GM21619 (cell line): ENCODE data around the gene VPS33B.

Experiments used
- ATAC-seq: cut with Tn5 transposase; IDR thresholded peaks from one replicate; pipeline ENCODE4 v1.9.1; 2021; ENCODE audit not compliant: unreplicated experiment

Gene VPS33B

DNA sequence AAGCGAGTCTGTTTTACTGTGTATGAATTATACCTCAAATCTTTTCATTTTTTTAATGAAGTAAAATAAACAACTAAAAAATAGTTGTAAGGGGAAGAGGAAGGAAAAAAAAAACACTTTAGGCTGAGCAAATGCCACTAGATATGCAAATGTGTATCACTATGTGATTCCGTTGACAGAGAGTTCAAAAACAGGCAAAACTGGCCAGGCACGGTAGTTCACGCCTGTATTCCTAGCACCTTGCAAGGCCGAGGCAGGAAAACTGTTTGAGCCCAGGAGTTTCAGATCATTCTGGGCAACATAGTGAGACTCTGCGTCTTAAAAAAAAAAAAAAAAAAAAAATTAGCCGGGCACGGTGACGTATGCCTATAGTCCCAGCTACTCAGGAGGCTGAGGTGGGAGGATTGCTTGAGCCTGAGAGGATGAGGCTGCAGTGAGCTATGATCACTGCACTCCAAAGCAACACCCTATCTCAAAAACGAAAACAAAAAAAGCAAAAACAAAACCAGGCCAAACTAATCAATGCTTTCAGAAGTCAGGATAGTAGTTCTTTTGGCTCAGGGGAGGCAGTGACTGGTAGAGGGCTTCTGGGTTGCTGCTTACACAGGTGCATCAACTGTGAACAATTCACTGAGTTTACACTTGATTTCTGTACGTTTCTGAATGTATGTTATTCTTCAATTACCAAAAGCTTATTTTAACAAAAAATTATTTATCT lies 35.4 kb downstream of the VPS33B start:
- peak; percentile 56 for ATAC-seq

DNA sequence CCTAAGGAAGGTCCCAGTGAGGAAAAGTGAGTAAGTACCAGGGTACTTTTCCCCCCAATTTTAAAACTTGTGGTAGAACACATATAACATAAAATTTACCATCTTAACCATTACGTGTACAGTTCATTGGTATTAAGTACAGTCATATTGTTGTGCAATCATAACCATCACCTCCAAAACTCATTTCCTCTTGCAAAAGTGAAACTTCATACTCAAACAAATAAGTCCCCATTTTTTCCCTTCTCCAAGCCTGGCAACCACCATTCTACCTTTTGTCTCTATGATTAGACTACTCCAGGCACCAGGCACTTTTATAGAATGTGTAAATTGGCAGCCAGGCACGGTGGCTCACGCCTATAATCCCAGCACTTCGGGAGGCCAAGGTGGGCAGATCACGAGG lies 40.3 kb downstream of the VPS33B start:
- peak; percentile 40 for ATAC-seq

DNA sequence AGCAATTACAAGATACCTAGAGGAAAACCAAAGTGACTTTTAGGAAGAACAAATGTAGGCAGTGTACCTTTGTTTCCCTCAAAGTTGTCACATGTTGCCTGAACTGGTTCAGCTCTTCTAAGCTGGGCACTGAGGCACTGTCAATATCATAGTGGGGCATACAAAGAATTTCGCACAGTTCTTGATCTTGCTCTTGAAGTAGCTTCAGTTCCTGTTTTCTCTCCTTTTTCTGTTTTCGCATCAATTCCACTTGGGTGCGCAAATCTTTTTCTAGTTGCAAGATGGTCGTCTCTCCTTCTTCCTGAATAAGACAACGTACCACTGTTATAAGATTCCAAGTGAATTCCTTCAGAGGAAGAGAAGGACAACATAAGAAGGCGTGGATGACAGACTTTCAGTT lies 40.7 kb downstream of the VPS33B start:
- ATAC-seq = peak; percentile 81

DNA sequence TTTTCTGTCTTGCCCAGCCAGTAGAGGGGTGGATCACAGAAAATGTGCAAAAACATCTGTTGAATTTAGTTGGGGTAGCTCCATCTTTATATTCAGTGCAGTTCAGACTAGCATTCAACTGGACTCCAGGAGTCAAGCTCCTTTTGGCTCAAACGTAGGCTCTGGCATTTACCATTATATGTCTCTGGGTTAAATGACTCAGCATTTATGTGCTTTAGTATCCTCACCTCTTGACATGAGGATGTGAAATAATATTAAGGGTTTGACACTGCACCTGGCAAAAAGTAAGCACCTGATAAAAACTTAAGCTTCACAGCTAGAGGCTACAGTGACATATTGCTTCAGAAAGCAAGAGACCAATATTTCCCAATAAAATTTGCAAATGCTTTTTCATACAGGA lies 42.8 kb downstream of the VPS33B start:
- no peak for ATAC-seq

DNA sequence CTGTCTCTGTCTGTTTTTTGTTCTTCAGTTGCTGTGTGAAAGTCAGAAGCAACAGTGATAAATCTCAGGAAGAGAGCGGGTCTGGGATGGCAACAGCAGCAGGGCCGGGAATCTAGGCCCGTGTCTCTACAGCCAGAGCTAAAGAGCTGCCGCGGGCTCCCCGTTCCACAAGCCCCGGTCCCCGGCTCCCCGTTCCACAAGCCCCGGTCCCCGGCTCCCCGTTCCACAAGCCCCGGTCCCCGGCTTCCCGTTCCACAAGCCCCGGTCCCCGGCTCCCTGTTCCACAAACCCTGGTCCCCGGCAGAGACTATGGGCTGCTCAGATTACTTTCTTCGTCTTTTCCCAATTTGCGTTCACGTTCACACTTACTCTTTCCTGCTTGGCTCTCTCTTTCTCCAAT lies 48.2 kb downstream of the VPS33B start:
- ATAC-seq = no peak

DNA sequence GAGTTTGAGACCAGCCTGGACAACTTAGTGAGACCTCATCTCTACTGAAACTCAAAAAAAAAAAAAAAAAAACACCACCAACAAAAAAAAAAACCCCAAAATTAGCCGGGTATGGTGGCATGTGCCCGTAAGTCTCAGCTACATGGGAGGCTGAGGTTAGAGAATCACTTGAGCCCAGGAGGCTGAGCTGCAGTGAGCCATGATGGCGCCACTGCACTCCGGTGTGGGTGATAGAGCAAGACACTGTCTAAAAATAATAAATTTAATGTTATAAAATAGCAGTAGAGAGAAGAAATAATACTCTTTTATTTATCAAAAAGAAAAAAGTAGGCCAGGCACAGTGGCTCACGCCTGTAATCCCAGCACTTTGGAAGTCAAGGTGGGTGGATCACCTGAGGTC lies 50.3 kb downstream of the VPS33B start:
- no peak for ATAC-seq

DNA sequence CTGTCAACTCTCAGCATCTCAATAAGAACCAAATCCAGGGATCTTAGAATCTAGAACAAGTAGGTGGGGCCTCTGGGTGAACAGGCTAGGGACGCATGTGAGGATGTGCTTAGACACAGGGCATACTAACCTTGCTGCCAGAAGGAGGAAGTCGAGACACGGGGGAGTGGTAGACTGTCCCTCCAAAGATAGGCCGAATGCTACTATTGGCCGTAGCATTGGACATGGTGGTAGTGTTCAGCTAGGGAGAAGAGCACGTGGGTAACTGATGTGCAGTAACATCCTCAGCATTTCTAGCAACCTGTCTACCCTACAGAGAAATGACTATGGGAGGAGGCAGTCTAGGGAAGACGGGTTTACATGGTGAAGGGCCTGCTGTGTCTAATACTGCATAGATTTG lies 52.1 kb downstream of the VPS33B start:
- ATAC-seq = no peak

DNA sequence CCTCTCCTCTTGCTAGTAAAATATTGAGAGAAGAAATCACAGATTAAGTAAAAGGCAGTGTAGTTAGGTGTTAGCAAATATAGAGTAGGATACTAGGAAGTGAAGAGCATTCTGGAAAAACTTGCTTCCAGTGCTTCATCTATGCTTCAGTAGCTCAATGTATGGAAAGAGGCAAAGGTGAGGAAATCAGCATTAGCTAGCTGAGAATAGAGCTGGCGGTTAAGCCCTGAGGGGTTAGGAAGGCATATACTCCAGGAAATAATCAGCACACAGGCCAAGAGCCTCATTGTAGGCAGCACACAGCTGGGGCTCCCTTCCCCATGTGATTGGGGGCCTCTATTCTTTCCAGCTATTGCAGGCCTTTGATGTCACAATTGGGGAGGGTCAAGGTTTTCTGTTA lies 54.0 kb downstream of the VPS33B start:
- no peak for ATAC-seq

DNA sequence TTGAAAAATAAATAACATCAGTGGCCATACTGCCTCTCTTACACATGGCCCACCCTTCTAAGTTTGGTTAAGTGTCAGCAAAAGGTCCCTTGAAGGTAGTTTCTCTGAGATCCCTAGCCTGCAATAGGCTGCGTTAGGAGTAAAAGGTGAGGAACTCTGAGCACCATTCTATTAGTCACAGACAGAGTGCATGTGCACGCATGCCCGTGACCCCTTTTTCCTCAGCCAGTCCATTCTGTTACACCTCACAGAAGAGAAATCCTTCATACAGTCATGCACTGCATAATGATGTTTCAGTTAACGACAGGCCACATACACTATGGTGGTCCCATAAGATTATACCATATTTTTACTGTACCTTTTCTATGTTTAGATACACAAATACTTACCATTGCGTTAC lies 55.2 kb downstream of the VPS33B start:
- no peak for ATAC-seq

DNA sequence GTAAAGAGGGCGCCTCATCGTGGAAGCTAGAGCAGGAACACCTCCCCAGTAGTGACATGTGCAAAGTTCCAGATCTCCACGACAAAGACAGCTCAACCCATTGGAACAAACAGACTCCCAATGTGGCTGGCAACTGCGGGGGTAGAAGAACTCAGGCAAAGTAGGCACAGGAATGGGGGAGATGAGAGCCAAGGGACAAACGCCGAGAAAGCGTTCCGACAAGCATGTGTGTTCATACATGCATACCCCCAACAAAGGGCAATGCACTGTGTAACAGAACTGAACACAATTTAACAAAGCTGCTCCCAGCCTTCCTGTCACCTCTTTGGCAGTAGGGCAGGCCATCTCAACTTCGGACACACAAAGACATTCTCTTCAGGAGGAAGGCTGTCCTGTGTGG lies 56.1 kb downstream of the VPS33B start:
- no peak for ATAC-seq

DNA sequence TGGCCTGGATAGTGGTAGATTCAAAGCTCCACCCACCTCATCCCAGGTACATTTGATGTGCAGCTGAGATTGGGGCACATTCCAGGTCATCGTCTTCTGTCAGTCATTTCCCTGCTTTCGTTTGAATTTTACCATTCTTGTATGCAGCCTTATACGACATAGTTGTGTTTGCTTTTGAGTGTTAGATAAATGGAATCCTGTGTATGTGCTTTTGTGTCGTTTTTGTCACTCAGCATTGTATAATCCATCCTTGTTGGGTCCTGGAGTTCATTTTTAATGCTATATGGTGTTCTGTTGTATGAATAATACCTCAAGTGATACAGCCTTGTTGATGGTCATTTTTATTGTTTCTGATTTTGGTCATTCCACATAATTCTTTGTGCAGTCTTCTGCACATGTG lies 60.4 kb downstream of the VPS33B start:
- ATAC-seq = no peak

DNA sequence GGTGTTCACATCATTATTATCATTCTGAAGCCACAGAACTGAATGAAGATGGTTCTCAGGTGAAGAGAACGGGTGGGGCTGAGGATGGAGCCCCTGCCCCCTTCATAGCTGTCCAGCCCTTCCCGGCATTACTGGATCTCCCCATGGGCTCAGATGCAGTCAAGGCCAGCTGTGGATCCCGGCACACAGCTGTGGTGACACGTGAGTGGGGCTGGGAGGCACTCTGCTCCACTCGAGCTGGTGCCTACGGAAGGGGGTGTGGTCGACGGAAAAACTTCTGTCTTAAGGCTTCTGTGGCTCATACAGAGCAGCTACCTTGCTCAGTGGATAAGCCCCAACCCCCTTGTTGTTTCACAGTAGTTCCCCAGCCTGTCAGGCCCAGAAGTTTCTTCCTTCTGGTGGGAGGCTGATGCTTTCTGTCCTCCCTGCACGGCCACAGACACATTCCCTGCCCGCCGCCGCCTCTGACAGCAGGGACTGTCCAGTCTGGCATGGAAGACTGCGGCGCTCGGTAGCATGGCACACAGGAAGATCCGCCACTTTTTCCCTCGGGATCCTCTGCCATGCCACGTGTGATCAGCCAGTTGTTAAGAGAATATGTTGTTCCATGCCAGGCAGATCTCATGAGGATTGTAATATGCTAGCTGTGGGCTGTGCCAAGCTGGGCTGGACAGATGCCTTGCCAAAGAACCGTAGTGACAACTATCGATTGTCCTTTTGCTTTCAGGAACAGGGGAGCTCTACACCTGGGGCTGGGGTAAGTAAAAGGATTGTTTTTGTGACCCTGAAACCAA lies 61.9 kb downstream of the VPS33B start:
- ATAC-seq = no peak

DNA sequence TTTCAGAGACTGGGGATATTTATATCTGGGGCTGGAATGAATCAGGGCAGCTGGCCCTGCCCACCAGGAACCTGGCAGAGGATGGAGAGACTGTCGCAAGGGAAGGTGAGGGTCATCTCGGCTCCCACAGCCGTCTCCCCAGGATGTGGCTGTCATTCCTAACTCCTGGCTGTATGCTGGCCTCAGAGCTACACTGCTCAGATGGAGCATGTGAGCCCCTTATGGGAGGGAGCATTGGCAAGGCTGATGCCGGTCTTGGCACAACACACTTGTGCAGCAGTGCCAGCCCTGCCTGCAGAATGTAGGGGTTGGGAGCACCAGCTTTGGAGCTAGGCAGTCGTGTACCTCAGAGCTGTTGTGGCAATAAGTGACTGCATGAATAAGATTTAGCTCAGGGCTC lies 62.5 kb downstream of the VPS33B start:
- ATAC-seq = no peak

DNA sequence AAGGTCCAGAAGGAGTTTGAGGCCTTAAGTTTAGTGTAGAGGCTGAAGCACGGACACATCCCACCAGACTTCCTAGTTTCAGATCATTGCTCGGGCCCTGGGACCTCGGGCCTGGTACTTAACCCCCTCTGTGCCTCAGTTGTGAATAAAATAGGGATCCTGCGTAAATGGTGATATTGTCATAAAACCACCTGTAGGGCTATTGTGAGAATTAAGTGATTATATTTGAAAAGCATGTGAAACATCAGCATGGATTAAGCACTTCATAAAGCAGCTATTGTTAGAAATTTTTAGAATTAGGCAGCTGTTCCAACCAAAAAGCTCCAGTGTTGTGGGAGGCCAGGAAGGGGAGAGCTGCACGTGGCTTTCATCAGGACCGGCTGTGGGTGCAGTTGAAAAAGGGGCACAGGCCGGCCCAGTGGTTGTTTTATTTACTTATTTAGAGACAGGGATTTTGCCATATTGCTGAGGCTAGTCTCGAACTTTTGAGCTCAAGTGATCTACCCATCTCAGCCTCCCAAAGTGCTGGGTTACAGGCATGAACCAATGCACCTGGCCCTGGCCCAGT lies 63.3 kb downstream of the VPS33B start:
- no peak for ATAC-seq

DNA sequence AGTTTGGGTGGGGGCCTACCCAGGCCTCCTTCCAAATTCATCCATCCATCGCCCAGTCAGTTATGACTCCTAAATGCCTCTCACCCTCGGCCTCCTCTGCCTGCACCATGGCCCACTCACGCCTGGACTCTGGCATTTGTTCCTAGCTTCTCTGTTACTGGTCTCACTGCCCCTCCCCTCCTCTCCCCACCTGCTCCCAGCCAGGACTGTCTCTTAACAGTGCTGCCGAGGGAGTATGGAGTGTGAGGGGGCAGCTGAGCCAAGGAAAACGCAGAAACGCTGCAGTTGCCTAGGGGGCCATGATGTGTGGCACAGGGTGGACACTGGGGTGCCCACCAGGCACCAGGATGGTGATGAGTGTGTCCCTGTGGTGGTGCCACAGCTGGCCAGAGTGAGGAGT lies 64.6 kb downstream of the VPS33B start:
- no peak for ATAC-seq

DNA sequence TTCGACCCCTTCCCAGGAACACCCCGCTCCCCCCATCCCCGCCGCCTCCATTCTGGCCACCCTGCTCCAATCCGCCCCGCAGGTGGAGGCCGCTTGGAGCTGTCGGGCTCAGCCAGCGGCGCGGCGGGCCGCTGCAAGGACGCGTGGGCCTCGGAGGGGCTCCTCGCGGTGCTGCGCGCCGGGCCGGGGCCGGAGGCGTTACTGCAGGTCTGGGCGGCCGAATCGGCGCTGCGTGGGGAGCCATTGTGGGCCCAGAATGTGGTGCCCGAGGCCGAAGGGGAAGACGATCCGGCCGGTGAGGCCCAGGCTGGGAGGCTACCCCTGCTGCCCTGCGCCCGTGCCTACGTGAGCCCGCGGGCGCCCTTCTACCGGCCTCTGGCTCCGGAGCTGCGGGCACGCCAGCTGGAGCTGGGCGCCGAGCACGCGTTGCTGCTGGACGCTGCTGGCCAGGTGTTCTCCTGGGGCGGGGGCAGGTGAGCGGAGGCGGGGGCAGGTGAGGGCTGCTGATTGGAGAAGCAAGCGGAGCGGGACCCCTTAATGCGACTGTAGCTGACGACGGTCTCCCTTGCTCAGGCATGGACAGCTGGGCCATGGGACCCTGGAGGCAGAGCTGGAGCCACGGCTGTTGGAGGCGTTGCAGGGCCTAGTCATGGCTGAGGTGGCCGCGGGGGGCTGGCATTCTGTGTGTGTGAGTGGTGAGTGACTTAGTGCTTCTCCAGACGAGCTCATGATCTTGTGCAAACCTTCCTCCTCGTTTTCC lies 65.2 kb downstream of the VPS33B start:
- ATAC-seq = no peak

DNA sequence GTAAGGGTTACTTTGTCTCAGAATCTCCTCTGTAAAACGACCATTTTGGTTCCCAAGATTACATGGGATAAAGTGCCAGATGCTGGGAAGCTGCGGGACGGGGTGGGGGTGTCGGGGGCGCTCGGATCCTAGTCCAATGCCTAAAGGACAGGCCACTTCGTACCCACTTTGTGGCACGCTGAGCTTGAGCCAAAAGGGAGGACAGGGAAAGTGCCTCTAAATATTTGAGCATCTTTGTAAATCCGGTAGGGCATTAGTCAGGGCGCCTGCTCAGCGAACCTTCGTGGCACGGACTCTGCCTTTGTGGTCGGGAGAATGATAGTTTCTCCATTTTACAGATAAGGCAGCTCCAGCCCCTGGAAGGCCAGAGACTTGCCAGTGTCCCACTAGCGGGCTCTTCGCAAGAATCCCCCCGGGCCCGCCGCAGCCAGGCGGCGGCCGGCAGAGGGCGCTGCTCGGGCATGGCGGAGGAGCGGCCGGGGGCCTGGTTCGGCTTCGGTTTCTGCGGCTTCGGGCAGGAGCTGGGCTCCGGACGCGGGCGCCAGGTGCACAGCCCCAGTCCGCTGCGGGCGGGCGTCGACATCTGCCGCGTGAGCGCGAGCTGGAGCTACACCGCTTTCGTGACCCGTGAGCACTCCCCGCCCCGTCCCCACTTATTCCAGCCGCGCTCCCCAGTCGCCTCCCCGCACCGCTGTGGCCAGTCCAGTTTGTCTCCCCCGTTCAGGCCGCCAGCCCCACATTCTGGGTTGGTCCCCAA lies 65.9 kb downstream of the VPS33B start:
- no peak for ATAC-seq

DNA sequence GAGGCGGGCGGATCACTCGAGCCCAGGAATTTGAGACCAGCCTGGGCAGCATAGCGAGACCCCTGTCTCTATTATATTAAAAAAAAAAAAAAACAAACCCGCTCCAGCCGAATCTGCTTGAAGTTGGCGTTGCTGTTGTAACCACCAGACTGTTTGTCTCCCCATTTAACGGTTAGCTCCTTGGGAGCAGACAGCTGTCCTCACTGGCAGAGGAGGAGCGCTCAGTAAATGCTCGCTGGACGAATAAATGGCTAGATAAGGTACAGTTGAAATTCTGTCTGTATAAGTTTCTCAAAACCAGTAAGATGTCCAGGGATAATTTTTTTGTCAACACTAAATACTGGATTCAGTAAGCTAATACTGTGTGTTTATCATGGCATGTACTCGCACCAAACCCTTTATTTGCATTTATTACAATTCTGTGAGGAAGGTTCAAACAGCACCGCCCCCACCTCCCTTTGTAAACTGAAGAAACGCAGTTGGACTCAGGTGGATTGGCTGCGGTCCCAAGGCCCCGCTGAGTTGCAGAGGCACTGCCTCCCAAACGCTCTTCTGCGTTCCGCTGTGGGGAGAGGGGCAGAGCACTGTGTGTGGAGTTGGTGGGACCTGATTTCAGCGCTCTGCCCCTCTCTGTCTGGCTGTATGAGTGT lies 66.6 kb downstream of the VPS33B start:
- ATAC-seq = no peak

DNA sequence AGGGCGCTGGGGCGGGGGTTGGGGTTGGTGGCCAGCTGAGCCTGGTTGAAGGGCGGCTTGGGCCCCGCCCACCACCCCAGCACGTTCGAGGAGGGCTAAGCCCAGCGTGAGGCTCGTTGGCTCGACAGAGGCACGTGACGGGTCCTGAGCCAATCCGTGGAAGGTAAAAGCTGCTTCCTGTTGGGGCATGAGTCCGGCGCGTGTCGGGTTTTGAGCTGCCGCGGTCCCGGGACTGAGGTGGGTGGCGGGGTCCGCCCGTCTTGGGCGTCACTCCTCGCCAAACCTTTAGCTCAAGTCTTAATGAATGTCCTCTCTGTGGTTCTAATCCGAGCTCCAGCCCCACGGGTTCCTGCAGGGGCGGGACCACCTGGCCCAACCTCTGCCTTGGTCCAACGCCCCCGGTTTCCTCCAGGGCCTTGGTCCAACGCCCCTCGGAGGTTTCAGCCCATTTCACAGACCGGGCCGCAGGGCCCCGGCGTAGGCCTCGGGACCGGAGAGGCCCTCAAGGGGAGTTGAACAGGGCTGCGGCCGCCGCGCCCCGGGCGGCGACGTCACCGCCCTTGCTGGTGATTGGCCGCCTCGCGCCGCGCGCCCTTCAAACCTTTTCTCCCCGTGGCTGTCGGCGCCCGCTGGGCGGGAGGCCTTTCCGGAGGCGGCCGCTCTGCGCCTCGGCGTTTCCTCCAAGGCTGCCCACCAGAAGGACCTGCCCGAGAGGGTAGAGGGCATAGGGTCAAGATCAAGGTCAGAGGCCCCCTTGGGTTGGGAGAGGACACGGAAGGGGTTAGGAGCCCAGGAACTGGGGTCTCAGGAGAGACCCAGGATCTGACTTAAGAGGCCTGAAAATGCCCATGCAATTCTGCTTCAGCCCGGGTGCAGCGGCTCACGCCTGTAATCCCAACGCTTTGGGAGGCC lies 67.4 kb downstream of the VPS33B start, which contains the start of gene RCCD1:
RCCD1 (plus strand) TSS at position 173 of the 912 bp plus-strand sequence. CDS start 1,851 bp downstream, outside the sequence.
- ATAC-seq = peak; percentile 91
